KBM-7 (cell line): ENCODE data around the gene ARPC1A.
A peak's percentile ranks its signal among the peaks of the same experiment; 100 is the strongest.
"Not testable (repeated sequence)": the region's sequence is repeated elsewhere in the genome, so short reads cannot be mapped to it uniquely, and the experiment has no call there.

Experiments
- DNase-seq: peaks from one replicate; pipeline ENCODE4 v3.0.0-alpha.2; 2015
- in situ Hi-C: fragments of 300-500 bp; cut with MboI; formaldehyde crosslinking; loops from 2 replicates; pipeline ENCODE4 v1.14.3; 2020; ENCODE audit warnings: low sequenced_read_pairs, low pct_unique_long_range_greater_than_20kb, mixed read lengths

Gene ARPC1A

DNA sequence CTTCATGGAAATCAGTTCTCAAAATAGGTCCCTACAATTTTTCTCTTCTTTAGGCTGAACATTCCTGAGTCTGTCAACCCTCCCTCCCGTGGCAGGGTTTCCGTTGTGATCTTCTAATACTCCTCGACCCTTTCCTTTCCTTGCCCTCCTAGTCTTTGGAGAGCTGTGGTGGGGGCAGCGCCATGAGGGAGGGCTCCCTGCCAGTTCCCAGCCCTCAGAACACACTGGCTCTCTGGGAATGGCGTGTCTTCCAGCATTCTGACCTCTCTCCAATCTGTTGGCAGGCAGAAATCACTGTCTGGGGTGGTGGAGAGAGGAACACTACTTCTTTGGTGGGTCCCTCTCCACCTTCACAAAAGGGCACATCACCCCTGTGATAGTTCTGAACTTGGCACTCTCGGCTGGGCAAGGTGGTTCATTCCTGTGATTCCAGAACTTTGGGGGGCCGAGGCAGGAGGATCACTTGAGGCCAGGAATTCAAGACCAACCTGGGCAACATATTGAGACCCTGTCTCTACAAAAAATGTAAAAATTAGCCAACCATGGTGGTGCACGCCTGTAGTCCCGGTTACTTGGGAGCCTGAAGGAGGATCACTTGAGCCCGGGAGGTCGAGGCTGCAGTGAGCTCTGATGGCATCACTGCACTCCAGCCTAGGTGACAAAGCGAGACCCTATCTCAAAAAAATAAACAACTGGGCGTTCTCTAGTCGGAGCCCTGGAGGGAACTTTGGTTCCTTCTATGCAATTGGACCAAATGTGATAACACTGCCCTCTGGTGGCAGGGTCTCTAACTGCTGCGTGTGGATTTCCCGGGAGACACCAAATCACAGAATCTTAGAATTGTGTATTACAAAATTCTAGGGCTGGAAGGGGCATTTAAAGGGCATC, 13.1 kb upstream of the ARPC1A start:
- DNase-seq: peak; percentile 78
- in situ Hi-C loops: loop anchor here (25.0 kb wide), 1 partner anchor 275 kb away; no protein-coding TSS in a partner anchor

DNA sequence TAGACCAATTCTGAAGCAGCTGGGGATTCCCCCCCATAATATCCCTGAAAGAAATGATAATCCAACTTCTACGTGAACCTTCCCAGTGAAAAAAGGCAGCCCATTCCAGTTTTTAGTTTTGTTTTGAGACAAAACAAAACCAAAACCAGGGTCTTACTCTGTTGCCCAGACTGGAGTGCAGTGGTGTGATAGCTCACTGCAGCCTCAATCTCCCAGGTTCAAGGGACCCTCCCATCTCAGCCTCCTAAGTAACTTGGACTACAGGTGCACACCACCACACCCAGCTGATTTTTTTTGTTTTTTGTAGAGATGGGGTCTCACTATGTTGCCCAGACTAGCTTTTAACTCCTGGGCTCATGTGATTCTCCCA, 12.5 kb upstream of the ARPC1A start:
- no peak for DNase-seq
- in situ Hi-C loops: loop anchor here (25.0 kb wide), 1 partner anchor 276 kb away; no protein-coding TSS in a partner anchor

DNA sequence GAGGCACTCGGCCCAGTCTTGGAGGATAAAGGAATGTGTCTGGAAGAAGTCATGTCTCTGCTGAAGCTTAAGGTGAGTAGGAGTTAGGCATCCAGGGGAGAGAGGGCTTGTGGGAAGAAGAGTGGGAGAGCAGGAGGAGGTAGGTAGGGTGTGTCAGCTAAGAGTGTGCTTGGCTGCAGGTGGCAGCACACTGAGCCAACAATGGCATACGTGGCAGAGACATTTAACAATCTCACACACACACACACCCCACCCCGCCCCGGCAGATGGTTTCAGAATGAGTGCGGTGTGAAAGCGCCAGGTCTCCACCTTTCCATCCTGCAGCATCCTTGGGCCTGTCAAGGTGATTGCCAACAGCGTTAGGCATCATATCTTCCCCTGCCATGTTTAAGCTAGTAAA, 11.2 kb upstream of the ARPC1A start:
- DNase-seq: no peak
- in situ Hi-C loops: loop anchor here (25.0 kb wide), 1 partner anchor 277 kb away; no protein-coding TSS in a partner anchor

DNA sequence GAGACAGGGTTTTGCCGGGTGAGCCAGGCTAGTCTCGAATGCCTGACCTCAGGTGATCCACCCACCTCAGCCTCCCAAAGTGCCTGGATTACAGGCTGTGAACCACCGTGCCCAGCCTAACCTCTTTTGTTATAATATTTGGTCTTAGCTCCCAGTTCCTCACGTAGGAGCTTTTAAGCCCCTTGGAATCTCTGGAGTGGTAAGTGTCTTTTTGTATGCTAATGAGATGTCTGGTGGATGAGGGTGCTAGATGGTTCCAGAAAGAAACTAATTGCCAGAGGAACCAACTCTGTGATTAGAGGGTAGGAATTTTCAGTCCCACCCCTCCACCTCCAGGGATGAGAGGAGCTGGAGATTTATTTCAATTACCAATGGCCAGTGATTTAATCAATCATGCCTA, 5.3 kb upstream of the ARPC1A start:
- in situ Hi-C loops: loop anchor here (25.0 kb wide), 1 partner anchor 283 kb away; no protein-coding TSS in a partner anchor
- no peak for DNase-seq

DNA sequence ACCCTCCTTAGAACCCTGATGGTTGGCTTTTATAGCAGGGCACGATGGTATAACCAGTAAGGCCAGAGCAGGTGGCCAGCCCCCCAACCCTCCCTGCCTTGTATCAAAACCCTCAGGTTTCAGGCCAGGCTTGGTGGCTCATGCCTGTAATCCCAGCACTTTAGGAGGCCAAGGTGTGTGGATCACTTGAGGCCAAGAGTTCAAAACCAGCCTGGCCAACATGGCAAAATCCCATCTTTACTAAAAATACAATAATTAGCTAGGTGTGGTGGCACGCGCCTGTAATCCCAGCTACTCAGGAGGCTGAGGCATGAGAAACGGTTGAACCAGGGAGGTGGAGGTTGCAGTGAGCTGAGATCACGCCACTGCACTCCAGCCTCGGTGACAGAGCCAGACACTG, 3.0 kb upstream of the ARPC1A start:
- in situ Hi-C loops: loop anchor here (25.0 kb wide), 1 partner anchor 285 kb away; no protein-coding TSS in a partner anchor
- not testable (repeated sequence) for DNase-seq

DNA sequence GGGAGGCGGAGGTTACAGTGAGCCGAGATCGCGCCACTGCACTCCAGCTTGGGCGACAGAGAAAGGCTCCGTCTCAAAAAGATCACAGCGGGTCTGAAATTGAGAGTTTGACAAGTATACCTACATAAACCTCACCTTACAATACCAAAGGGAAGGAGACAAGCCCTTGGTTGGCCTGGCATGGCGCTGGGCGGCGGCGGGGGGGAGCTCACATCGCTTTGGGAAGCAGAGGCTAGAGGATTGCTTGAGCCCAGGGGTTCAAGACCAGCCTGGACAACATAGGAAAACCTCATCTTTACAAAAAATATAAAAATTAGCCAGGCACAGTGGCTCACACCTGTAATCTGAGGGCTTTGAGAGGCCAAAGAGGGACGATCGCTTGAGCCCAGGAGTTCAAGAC, 1.1 kb upstream of the ARPC1A start:
- DNase-seq: no peak
- in situ Hi-C loops: loop anchor here (25.0 kb wide), 1 partner anchor 287 kb away; no protein-coding TSS in a partner anchor

DNA sequence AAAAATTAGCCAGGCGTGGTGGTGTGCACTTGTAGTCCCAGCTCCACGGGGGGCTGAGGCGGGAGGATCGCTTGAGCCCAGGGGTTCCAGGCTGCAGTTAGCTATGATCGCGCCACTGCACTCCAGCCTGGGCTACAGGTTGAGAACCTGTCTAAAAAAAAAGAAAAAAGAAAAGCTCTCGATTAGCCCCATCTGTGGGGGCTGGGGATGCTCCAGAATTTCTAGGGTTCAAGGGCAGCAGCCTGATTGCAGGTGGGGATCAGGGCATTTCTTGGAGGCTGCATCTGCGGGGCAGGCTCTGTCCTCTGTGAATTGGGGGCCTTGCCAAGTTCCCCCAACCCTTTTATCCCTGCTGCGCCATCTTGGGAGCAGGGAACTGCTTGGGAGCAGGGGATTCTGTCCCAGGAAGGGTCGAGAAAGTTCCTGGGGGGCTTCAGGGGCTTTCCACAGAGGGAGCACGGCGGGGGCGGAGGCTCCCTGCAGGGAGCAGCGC, 651 bp upstream of the ARPC1A start:
- in situ Hi-C loops: no loop called here
- peak; percentile 7 for DNase-seq

DNA sequence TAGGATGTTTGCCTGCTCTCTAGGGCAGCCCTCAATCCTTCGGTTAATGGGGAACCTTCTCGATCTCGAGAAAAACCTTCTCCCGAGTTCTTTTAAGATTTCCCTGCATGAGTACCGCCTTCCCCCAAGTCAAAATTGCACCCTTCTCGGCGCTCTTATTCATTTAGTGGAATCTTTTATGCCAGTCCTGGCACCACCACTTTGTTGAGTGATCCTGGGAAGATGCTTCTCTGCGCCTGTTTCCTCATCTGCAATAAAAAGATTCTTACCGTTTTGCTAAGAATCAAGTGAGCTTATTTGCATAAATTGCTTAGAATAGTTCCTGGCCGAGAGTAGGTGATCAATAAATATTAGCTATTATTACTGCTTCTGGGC, 697 bp downstream of the ARPC1A start:
- no peak for DNase-seq
- in situ Hi-C loops: no loop called here

DNA sequence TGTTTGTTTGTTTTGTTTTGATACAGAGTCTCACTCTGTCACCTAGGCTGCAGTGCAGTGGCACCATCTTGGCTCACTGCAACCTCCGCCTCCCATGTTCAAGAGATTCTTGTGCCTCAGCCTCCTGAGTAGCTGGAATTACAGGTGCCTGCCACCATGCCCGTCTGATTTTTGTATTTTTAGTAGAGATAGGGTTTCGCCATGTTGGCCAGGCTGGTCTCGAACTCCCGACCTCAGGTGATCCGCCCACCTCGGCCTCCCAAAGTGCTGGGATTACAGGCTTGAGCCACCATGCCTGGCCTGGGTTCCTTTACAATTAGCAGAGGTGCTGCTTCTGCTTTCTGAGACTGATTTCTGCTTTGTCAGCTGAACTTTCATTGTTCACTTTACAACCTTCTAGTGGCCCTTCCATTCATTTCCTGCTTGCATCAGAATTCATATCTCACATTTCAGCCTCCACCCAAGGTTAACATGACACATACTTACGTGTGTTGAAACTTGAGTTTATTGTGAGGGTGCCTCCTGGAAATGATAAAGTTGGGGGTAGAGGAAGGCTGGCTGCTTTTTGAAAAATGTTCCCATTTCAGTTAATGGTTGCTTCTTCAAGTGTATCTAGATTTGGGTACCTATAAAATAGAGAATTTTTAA, 4.7 kb downstream of the ARPC1A start:
- peak; percentile 84 for DNase-seq
- in situ Hi-C loops: not testable (repeated sequence)

DNA sequence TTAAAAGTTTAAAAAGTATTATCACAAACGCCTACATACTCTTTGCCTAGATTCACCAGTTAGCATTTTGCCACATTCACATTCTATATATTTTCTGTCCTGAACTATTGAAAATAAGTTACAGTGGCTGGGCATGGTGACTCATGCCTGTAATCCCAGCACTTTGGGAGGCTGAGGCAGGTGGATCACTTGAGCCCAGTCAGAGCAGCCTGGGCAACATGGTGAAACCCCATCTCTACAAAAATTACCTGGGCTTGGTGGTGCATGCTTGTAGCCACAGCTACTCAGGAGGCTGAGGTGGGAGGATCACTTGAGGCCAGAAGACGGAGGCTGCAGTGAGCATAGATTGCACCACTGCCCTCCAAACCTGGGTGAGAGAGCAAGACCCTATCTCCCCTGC, 5.3 kb downstream of the ARPC1A start:
- in situ Hi-C loops: no loop called here
- no peak for DNase-seq

DNA sequence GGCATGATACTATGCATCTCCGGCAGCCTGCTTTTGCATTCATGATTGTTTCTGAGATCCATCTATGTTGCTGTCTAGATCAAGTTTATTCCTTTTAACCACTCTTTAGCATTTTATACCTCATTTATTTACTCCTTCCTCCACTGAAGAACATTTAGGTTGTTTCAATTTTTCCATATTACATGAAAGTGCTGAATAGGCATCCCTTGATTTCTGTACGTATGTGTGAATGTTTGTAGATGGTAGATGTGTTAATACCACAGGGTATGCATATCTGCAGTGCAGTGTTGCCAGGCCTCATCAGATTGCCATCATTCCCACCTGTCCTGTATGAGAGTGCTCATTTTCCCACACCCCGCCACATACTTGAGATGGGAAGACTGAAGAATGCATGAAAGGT, 13.9 kb downstream of the ARPC1A start:
- DNase-seq: no peak
- in situ Hi-C loops: no loop called here

DNA sequence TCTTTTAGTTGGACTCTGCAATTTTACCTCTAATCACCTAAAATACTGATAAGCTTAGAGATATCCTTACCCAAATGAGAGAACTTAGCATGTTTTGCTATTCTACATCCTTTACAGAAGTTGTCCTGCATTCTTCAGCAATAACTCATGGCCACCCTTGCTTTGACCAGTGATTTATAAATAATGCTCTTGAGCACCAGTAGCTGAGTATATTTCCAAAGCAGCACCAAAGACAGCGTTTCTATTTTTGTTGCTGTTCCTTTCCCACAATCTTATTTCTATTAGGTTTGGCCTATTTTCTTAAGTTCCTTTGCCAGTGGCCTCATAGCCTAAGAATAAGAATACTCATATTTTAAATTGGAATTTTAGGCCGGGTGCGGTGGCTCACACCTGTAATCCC, 15.0 kb downstream of the ARPC1A start:
- in situ Hi-C loops: no loop called here
- DNase-seq: no peak

DNA sequence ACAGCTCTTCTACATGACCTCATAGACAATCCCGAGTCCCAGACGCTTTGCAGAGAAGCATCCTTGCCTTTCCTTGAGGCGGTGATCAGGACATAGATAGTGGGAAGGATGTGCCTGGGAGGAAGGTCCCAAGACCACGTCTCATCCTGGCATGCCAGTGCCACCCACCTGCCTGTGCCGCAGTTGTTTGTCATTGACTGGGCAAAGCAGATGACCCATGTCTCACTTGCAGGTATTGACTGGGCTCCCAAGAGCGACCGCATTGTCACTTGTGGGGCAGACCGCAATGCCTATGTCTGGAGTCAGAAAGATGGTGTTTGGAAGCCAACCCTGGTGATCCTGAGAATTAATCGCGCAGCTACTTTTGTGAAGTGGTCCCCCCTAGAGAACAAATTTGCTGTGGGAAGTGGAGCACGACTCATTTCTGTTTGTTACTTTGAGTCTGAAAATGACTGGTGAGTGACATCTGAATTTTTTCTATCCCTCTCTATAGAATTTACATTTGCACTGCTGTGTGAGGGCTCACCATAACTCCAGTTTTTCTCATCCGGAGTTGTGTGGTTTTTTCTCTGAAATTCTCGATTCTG, 18.5 kb downstream of the ARPC1A start:
- in situ Hi-C loops: no loop called here

DNA sequence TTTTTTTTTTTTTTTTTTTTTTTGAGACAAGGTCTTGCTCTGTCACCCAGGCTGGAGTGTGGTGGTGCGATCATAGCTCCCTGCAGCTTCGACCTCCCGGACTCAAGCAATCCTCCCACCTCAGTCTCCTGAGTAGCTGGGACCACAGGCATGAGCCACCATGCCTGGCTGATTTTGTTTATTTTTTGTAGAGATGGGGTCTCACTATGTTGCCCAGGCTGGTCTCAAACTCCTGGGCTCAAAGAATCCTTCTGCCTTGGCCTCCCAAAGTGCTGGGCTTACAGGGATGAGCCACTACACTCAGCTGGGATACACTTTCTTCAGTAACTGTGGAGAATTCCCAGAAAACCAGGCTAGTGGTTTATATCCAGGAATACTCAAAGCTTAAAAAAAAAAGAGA, 24.9 kb downstream of the ARPC1A start:
- in situ Hi-C loops: not testable (repeated sequence)

More for the DNA sequence above, 18.5 kb downstream of the ARPC1A start:
- no peak for DNase-seq

DNA sequence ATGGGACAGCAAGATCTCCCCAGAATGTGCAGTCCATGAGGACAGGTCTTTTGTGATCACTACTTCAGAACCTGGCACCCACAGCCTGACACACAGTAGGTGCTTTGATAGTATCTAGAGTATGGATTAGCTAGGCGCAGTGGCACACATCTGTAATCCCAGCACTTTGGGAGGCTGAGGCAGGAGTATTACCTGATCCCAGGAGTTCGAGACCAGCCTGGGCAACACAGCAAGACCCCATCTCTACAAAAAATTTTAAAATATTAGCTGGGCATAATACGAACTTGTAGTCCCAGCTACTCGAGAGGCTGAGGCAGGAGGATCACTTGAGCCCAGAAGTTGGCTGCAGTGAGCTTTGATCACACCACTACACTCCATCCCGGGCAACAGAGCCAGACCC, 26.5 kb downstream of the ARPC1A start:
- DNase-seq: no peak
- in situ Hi-C loops: no loop called here

More for the DNA sequence above, 24.9 kb downstream of the ARPC1A start:
- not testable (repeated sequence) for DNase-seq

DNA sequence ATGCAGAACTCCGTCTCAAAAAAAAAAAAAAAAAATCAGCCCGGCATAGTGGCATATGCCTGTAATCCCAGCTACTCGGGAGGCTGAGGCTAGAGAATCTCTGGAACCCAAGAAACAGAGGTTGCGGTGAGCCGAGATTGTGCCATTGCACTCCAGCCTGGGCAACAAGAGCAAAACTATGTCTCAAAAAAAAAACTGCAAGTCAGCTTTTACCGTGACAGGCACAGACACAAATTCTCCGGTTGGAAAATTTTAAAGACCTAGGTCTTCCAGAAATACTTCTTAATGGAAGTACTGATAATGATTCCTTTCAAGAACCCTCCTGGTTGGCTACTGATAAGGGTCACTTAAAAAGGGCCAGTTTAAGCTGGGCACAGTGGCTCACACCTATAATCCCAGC, 29.4 kb downstream of the ARPC1A start:
- DNase-seq: no peak
- in situ Hi-C loops: no loop called here

DNA sequence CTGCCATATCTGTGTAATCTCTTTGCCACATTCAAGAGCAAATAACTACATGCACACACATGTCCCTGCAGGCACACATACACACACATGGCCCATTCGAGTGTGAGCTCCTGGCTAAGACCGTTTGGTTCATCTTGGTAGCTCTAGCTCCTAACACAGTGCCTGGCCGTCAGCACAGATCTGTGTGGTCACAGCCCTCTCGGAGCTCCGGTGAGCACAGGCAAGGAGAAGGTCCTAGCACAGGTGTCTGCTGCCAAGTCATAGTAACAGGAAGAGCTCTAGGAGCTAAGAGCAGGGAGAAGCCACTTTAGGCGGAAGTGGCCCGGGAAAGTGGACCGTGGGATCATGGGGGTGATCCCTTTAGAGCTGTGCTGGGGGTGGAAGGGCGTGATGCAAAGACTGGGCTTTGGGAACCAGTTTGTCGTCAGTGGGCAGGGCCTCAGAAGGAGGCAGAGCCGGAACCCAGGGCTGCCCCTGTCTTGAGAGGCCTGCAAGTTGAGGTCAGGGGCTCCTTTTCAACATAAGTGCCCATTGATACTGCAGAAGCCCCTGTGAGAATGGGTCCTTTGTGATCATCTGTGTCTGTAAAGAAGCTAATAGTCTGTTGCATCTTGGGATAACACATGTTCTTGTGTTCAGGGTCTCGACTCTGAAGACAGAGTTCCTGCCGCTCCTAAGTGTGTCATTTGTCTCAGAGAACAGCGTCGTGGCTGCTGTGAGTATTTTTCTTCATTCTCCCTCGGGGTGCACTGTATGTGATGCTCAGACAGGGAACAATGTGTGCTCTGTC, 32.2 kb downstream of the ARPC1A start:
- in situ Hi-C loops: no loop called here
- DNase-seq: no peak

DNA sequence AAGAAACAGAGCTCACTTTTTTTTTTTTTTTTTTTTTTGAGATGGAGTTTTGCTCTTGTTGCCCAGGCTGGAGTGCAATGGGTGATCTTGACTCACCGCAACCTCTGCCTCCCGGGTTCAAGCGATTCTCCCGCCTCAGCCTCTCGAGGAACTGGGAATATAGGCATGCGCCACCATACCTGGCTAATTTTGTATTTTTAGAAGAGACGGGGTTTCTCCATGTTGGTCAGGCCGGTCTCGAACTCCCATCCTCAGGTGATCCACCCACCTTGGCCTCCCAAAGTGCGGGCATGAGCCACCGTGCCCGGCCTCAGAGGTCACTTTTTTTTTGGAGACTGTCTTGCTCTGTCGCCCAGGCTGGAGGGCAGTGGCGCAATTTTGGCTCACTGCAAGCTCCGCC, 32.8 kb downstream of the ARPC1A start:
- DNase-seq, in situ Hi-C loops: not testable (repeated sequence)
